ENCODE data around the gene ZNF487.

Gene ZNF487

GRCh38 chr10:43436291-43437140 is at the start of gene ZNF487:
ZNF487 (plus strand) TSS chr10:43437111; CDS start chr10:43475814, 38,703 bp downstream.
- H4K20me1 ChIP-seq (ENCODE audit: insufficient read depth, low read length, poor library complexity, severe bottlenecking) = no peaks in the 10 kb centered on the region
- H3F3A ChIP-seq (ENCODE audit: low read depth) = no peaks in the 10 kb centered on the region
- H3K27me3 ChIP-seq (ENCODE audit: insufficient read depth, low read length, poor library complexity, severe bottlenecking) = no peaks in the 10 kb centered on the region
- peaks cover 15% of the 10 kb centered on the region; the same call in 1 of the 2 replicates for H3K79me2 ChIP-seq (ENCODE audit: insufficient read depth, low read length)
- no peaks in the 10 kb centered on the region for H3K9me3 ChIP-seq (ENCODE audit: insufficient read depth, low read depth, low read length)
- peak within 1 kb of the TSS; percentile 90 for H3K4me3 ChIP-seq (ENCODE audit: low read length, poor library complexity, severe bottlenecking)
- peak within 1 kb of the TSS; percentile 92 for H3K9ac ChIP-seq (ENCODE audit: low read depth, low read length, poor library complexity, severe bottlenecking)
- no peak for TF ChIP-seq EZH2phosphoT487 (IDR thresholded peaks at IDR 0.05; ENCODE audit: borderline replicate concordance)
- peak; percentile 47 for TF ChIP-seq CTCF (conservative IDR thresholded peaks at IDR 0.05; ENCODE audit: low read length)
- peak within 1 kb of the TSS; percentile 96 for H2AFZ ChIP-seq (ENCODE audit: low read length)
- peak within 1 kb of the TSS; percentile 89 for H3K4me2 ChIP-seq (ENCODE audit: low read depth, low read length, poor library complexity, severe bottlenecking)
- no peaks in the 10 kb centered on the region for H3K9me2 ChIP-seq (replicated peaks; ENCODE audit: low read depth, low read length)
- no peaks in the 10 kb centered on the region for H3K36me3 ChIP-seq (ENCODE audit: insufficient read depth, low read length)
- peaks cover 5% of the 10 kb centered on the region for H3K4me1 ChIP-seq (ENCODE audit: insufficient read depth, low read length, poor library complexity, severe bottlenecking)

GRCh38 chr10:43387678-43388032 is 49.3 kb upstream of the ZNF487 start:
- H3K9me2 ChIP-seq (replicated peaks; ENCODE audit: low read depth, low read length) = no peaks in the 10 kb centered on the region
- no peaks in the 10 kb centered on the region for H3K9me3 ChIP-seq (ENCODE audit: insufficient read depth, low read depth, low read length)
- peaks cover 68% of the 10 kb centered on the region for H3K79me2 ChIP-seq (ENCODE audit: insufficient read depth, low read length)
- H4K20me1 ChIP-seq (ENCODE audit: insufficient read depth, low read length, poor library complexity, severe bottlenecking) = peaks cover 81% of the 10 kb centered on the region
- no peak overlapping the region for H3K4me3 ChIP-seq (ENCODE audit: low read length, poor library complexity, severe bottlenecking)
- H3K4me2 ChIP-seq (ENCODE audit: low read depth, low read length, poor library complexity, severe bottlenecking) = no peak overlapping the region
- no peak overlapping the region for H2AFZ ChIP-seq (ENCODE audit: low read length)
- peaks cover 17% of the 10 kb centered on the region for H3K4me1 ChIP-seq (ENCODE audit: insufficient read depth, low read length, poor library complexity, severe bottlenecking)
- TF ChIP-seq EZH2phosphoT487 (IDR thresholded peaks at IDR 0.05; ENCODE audit: borderline replicate concordance) (no peak), CTCF (conservative IDR thresholded peaks at IDR 0.05; ENCODE audit: low read length) (no peak)
- H3K36me3 ChIP-seq (ENCODE audit: insufficient read depth, low read length) = peaks cover 87% of the 10 kb centered on the region
- peaks cover 14% of the 10 kb centered on the region; the same call in 1 of the 2 replicates for H3F3A ChIP-seq (ENCODE audit: low read depth)
- no peaks in the 10 kb centered on the region for H3K27me3 ChIP-seq (ENCODE audit: insufficient read depth, low read length, poor library complexity, severe bottlenecking)
- H3K9ac ChIP-seq (ENCODE audit: low read depth, low read length, poor library complexity, severe bottlenecking) = no peak overlapping the region

- Histone ChIP-seq H3K4me2 (ENCODE audit: low read depth, low read length, poor library complexity, severe bottlenecking) (peak overlapping the region; percentile 34), H3K9ac (ENCODE audit: low read depth, low read length, poor library complexity, severe bottlenecking) (peak overlapping the region; percentile 29), H3K79me2 (ENCODE audit: insufficient read depth, low read length) (peaks cover 90% of the 10 kb centered on the region), H2AFZ (ENCODE audit: low read length) (no peak overlapping the region), H4K20me1 (ENCODE audit: insufficient read depth, low read length, poor library complexity, severe bottlenecking) (peaks cover 100% of the 10 kb centered on the region), H3K4me3 (ENCODE audit: low read length, poor library complexity, severe bottlenecking) (no peak overlapping the region), H3K9me2 (replicated peaks; ENCODE audit: low read depth, low read length) (no peaks in the 10 kb centered on the region), H3K36me3 (ENCODE audit: insufficient read depth, low read length) (peaks cover 98% of the 10 kb centered on the region), H3K9me3 (ENCODE audit: insufficient read depth, low read depth, low read length) (no peaks in the 10 kb centered on the region), H3K27me3 (ENCODE audit: insufficient read depth, low read length, poor library complexity, severe bottlenecking) (no peaks in the 10 kb centered on the region), H3K4me1 (ENCODE audit: insufficient read depth, low read length, poor library complexity, severe bottlenecking) (peaks cover 34% of the 10 kb centered on the region), H3F3A (ENCODE audit: low read depth) (peaks cover 14% of the 10 kb centered on the region; the same call in 1 of the 2 replicates)
- no peak for TF ChIP-seq EZH2phosphoT487 (IDR thresholded peaks at IDR 0.05; ENCODE audit: borderline replicate concordance)
- TF ChIP-seq CTCF (conservative IDR thresholded peaks at IDR 0.05; ENCODE audit: low read length) = no peak
Measured at GRCh38 chr10:43389867-43390266, 47.0 kb upstream of the ZNF487 start.

All from Loucy (cell line).